Rectal smooth muscle tissue (tissue), 1 donor: ENCODE measurements around the gene HORMAD2.

Experiments
- H3K27ac ChIP-seq: one replicate; pipeline ENCODE4 v1.7.0; 2013; ENCODE audit warnings: low read depth, low read length, inconsistent platforms
- H3K27me3 ChIP-seq: one replicate; pipeline ENCODE4 v1.7.0; 2013; ENCODE audit warnings: low read length; ENCODE audit not compliant: control insufficient read depth, insufficient read depth
- H3K36me3 ChIP-seq: one replicate; pipeline ENCODE4 v1.7.0; 2013; ENCODE audit warnings: low read length; ENCODE audit not compliant: control insufficient read depth, insufficient read depth
- H3K4me1 ChIP-seq: one replicate; pipeline ENCODE4 v1.7.0; 2013; ENCODE audit warnings: low read length; ENCODE audit not compliant: control insufficient read depth, insufficient read depth
- H3K4me3 ChIP-seq: one replicate; pipeline ENCODE4 v1.7.0; 2013; ENCODE audit warnings: low read length
- H3K9ac ChIP-seq: one replicate; pipeline ENCODE4 v1.7.0; 2013; ENCODE audit warnings: low read length

HORMAD2 gene

DNA sequence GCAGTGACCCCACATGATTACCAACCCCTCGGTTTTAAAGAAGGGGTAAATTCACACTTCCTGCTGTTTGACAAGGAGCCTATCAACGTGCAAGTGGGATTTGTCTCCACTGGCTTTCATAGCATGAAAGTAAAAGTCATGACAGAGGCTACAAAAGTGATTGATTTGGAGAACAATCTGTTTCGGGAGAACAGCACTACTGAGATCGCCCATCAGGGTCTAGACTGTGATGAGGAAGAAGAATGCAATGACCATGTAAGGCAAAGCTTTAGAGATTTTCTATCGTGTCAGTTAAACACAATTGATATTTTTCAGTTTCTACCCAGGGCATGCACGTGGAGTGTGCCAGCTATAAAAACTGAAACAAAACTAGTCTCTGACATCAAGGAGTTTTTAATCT lies 41.7 kb downstream of the HORMAD2 start:
- H3K36me3 ChIP-seq, result no peaks in the 10 kb centered on the region
- H3K4me1 ChIP-seq, result no peaks in the 10 kb centered on the region
- H3K9ac ChIP-seq, result no peak overlapping the region
- H3K27ac ChIP-seq, result no peak overlapping the region
- no peaks in the 10 kb centered on the region for H3K27me3 ChIP-seq
- H3K4me3 ChIP-seq, result no peak overlapping the region

DNA sequence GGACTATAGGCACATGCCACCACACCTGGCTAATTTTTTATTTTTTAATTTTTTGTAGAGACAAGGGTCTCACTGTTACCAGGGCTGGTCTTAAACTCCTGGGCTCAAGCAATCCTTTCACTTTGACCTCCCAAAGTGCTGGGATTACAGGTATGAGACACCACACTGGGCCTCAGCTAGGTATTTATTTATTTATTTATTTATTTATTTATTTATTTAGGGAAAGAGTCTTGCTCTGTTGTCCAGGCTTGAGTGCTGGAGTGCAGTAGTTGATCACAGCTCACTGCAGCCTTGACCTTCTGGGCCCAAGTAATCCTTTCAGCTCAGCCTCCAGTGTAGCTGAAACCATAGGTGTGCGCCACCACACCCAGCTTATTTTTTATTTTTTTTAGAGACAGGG lies 43.2 kb downstream of the HORMAD2 start:
- H3K4me1 ChIP-seq, result no peaks in the 10 kb centered on the region
- no peaks in the 10 kb centered on the region for H3K36me3 ChIP-seq
- H3K27me3 ChIP-seq, result peaks cover 2% of the 10 kb centered on the region
- no peak overlapping the region for H3K27ac ChIP-seq
- H3K4me3 ChIP-seq, result no peak overlapping the region
- H3K9ac ChIP-seq, result no peak overlapping the region

- H3K27ac ChIP-seq, result no peak overlapping the region
Observed at GRCh38 chr22:30127749-30128166, 47.5 kb downstream of the HORMAD2 start.

GRCh38 chr22:30128511-30128910 lies 48.2 kb downstream of the HORMAD2 start:
- Histone ChIP-seq H3K27ac (no peak overlapping the region), H3K9ac (no peak overlapping the region), H3K36me3 (no peaks in the 10 kb centered on the region), H3K27me3 (peaks cover 2% of the 10 kb centered on the region), H3K4me3 (no peak overlapping the region), H3K4me1 (no peaks in the 10 kb centered on the region)

More at GRCh38 chr22:30127749-30128166, 47.5 kb downstream of the HORMAD2 start:
- no peaks in the 10 kb centered on the region for H3K36me3 ChIP-seq
- no peak overlapping the region for H3K9ac ChIP-seq
- H3K4me3 ChIP-seq, result no peak overlapping the region
- H3K27me3 ChIP-seq, result peaks cover 2% of the 10 kb centered on the region
- no peaks in the 10 kb centered on the region for H3K4me1 ChIP-seq

DNA sequence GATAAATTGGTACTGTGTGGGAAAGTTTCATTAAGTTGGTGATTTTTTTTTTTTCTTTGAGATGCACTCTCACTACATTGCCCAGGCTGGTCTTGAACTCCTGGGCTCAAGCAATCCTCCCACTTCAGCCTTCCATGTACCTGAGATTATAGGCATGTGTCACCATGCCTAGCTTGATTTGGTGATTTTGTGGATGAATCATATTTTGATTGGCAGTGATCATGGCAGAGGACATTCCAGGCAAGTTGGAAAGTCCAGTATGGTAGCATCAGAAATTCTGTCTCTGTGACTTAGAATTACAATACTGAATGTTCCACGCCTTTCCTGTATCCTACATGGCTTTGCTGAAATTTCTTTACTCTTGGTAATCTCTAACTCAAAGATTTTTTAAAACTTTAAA lies 49.4 kb downstream of the HORMAD2 start:
- no peak overlapping the region for H3K9ac ChIP-seq
- peaks cover 2% of the 10 kb centered on the region for H3K27me3 ChIP-seq
- H3K4me1 ChIP-seq, result no peaks in the 10 kb centered on the region
- H3K27ac ChIP-seq, result no peak overlapping the region
- no peaks in the 10 kb centered on the region for H3K36me3 ChIP-seq
- H3K4me3 ChIP-seq, result no peak overlapping the region

DNA sequence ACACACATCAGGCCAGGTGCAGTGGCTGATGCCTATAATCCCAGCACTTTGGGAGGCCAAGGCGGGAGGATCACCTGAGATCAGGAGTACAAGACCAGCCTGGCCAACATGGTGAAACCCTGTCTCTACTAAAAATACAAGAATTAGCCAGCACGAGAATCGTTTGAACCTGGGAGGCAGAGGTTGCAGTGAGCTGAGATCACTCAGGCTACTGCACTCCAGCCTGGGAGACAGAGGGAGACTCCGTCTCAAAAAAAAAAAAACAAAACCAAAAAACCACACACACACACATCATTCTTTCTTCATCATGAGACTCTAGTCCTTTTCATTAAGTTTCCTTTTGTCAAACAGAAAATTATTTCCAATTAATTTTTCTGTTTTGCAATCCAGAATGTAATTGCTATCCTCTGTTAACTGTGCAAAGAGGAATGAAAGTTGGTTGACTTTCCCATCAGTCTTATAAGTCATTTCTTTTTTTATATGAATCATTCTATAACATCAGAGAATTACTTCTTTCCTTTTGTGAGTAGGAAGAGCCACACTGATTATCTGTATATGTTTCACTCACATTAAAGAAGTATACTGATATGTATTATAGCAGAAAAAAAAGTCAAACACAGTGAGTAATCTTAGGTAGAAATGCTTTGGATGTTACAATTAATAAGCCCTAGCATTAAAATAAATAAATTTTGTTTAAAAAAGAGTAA lies 52.2 kb downstream of the HORMAD2 start:
- Histone ChIP-seq H3K27me3 (peaks cover 2% of the 10 kb centered on the region), H3K4me3 (no peak overlapping the region), H3K36me3 (no peaks in the 10 kb centered on the region), H3K9ac (no peak overlapping the region), H3K4me1 (no peaks in the 10 kb centered on the region), H3K27ac (no peak overlapping the region)

DNA sequence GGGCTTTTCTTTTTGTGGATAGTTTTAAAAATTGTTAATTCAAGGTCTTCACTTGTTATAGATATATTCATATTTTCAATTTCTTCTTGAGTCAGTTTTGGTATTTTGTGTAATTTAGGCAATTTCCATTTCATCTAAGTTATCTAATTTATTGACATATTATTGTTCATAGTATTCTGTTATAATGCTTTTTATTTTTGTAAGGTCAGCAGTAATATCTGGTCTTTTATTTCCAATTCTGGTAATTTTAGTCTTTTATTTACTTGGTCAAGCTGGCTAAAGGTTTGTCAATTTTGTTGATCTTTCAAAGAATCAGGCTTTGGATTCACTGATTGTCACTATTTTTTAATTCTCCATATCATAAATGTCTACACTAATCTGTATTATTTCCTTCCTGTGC lies 60.1 kb downstream of the HORMAD2 start:
- no peaks in the 10 kb centered on the region for H3K27me3 ChIP-seq
- no peak overlapping the region for H3K4me3 ChIP-seq
- no peak overlapping the region for H3K27ac ChIP-seq
- H3K36me3 ChIP-seq, result no peaks in the 10 kb centered on the region
- no peak overlapping the region for H3K9ac ChIP-seq
- H3K4me1 ChIP-seq, result no peaks in the 10 kb centered on the region

DNA sequence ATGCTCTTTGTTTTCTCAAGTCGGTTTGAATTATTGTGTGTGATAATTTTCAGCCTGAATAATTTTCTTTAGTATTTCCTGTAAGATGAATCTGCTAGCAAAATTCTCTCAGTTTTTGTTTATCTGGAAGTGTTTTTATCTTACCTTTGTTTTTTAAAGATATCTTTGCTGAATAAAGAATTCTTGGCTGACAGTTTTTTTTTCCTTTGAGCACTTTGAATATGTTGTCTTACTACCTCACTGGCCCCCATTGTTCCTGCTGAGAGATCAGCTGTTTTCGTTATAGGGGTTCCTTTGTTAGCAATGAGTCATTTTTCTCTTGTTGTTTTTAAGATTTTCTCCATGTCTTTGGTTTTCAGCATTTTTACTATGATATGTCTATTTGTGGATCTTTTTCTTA lies 63.0 kb downstream of the HORMAD2 start:
- no peaks in the 10 kb centered on the region for H3K27me3 ChIP-seq
- H3K9ac ChIP-seq, result no peak overlapping the region
- no peaks in the 10 kb centered on the region for H3K4me1 ChIP-seq
- H3K4me3 ChIP-seq, result no peak overlapping the region
- H3K36me3 ChIP-seq, result no peaks in the 10 kb centered on the region
- H3K27ac ChIP-seq, result no peak overlapping the region

DNA sequence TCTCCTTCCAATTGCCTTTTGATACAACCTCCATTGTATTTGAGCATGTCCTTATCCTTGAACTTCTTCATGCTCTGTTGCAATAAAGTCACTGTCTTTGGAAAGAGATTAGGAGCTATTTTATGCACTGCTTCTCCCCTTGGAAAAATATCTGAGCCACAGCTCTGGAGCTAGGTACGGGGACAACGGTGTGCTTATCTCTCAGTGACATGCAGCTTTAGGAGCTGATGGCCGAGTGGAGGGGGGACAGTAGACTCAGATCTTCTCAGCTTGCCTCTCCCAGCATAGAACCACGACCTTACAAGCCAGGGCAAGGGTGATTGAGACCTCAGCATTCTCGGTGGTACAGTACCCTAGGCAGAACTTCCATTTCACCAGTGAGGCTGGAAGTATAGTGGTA lies 64.1 kb downstream of the HORMAD2 start:
- Histone ChIP-seq H3K27me3 (no peaks in the 10 kb centered on the region), H3K36me3 (no peaks in the 10 kb centered on the region), H3K4me3 (no peak overlapping the region), H3K9ac (no peak overlapping the region), H3K27ac (no peak overlapping the region), H3K4me1 (no peaks in the 10 kb centered on the region)

DNA sequence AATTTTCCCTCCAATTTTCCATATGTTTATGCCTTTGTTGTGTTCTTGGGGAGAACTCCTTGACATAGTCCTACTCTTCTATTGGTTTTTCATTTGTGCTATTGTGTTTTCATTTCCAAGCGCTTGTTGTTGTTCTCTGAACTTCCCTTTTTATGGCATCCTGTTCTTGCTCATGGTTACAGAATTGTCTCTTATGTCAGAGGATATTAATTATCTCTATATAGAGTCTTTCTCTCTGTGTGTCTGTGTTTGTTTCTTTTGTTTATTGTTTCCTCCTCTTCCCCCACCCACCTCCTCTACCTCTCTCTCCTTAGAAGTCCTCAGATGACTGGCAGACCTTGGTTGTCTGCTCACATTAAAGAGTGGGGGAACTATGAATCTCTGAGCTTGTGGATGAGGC lies 69.9 kb downstream of the HORMAD2 start:
- Histone ChIP-seq H3K4me1 (no peaks in the 10 kb centered on the region), H3K27ac (no peak overlapping the region), H3K9ac (no peak overlapping the region), H3K27me3 (no peaks in the 10 kb centered on the region), H3K36me3 (no peaks in the 10 kb centered on the region), H3K4me3 (no peak overlapping the region)

- Histone ChIP-seq H3K4me3 (no peak overlapping the region), H3K9ac (no peak overlapping the region), H3K27ac (no peak overlapping the region), H3K27me3 (no peaks in the 10 kb centered on the region), H3K36me3 (no peaks in the 10 kb centered on the region), H3K4me1 (no peaks in the 10 kb centered on the region)
Observed at GRCh38 chr22:30158277-30158676, 78.0 kb downstream of the HORMAD2 start.

GRCh38 chr22:30158744-30159500 lies 78.7 kb downstream of the HORMAD2 start:
- no peak overlapping the region for H3K9ac ChIP-seq
- no peak overlapping the region for H3K27ac ChIP-seq
- no peaks in the 10 kb centered on the region for H3K4me1 ChIP-seq
- no peaks in the 10 kb centered on the region for H3K27me3 ChIP-seq
- no peak overlapping the region for H3K4me3 ChIP-seq
- H3K36me3 ChIP-seq, result no peaks in the 10 kb centered on the region
